Dermis microvascular lymphatic vessel endothelial cell (primary cell): ENCODE data around the gene TEX2. TPM values are rescaled to one million over a fixed set of nuclear protein-coding genes. Genes with fewer than 3 reads are reported as not detected.
"Not testable (repeated sequence)": the region's sequence is repeated elsewhere in the genome, so short reads cannot be mapped to it uniquely, and the experiment has no call there.

ENCODE experiments used
- DNase-seq, 2 donors: peaks; one replicate each; pipeline versions ENCODE4 v3.0.0 to v3.0.0-alpha.2; 2010; ENCODE audit warnings: low read depth in 2 of 2
- total RNA-seq: library from RNA; depleted of rRNA; stranded (reverse); fragments of >200 nt; gene quantifications from 2 replicates; pipeline ENCODE4 v1.2.1, GENCODE V29; 2014

TEX2 gene
- total RNA-seq, 1 donor from 2014 or later = 20.2 TPM

DNA sequence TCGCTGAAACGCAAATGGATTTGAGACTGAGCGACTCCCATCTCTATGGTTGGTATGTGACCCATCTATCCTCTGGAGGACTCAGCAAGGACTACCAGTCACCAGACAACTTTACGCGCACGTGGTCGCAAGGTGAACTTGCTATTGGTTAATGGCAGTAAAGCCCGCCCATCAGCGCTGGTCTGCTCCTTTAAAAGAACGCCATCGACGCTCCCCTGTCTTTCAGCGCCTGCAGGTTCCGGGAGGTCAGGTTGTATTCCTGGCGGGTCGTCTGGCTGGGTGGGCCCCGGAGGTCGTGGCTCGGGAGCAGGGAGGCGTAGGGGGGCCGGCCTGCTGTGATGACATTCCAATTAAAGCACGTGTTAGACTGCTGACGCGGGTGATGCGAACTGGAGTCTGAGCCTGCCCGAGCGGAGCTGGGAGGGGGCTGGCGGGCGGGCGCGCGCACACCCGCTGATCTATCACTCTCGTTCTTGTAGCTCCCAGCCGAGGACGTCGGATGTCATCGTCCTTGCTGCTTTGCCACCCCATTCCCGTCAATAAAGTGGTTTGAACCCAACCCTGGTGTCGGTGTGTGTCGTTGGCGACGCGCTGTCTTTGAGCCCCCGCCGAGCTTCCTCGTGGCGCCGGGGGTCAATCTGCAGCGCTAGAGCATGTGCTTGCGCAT lies 117.2 kb downstream of the TEX2 start:
- DNase-seq = peak; percentile 100

DNA sequence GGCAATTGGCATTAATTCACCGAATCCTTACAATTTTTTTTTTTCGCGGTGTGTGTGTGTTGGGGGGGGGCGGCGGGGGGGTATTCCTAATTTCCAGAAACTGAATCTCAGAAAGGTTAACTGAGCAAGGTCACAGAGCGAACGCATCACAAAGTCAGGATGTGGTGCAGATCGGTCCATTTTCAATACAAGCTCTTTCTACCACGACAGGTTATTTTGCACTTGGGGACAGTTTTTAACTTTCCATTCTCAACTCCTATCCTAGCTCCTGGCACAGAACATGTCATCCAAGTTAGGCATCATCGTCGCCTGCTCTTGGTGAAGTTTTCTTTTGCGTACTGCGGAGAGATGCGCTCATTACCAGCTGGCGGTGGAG lies 117.7 kb downstream of the TEX2 start:
- DNase-seq = no peak

DNA sequence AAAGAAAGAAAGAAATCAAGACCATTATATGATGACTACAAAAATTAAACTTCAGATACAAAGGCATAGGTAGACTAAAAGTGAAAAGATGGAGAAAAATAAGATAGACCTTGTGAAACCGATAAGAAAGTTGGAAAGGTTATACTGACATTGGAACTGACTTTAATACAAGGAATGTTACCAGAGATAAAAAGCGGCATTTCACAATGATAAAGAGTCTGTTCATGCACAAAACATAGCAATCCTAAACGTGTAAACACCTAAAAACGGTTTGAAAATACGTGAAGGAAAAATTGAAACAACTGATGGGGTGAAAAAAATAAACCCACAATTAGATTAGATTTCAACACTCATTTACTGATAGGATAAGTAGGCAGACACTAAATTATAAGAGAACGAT lies 123.5 kb downstream of the TEX2 start:
- DNase-seq = no peak

DNA sequence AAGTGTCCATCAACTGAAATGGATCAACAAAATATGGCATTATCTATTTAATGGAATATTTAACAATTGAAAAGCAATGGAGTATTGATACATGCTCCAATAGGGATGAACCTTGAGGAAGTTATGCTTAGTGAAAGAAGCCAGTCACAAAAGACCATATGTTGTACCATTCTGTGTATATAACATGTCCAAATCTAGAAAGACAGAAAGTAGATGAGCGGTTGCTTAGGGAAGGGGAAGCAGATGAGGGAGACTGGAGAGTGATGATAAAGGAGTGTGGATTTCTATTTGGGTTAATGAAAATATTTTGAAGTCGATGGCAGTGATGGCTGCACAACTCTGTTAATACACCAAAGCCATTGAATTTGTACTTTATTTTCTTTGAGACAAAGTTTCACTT lies 124.6 kb downstream of the TEX2 start:
- no peak for DNase-seq

DNA sequence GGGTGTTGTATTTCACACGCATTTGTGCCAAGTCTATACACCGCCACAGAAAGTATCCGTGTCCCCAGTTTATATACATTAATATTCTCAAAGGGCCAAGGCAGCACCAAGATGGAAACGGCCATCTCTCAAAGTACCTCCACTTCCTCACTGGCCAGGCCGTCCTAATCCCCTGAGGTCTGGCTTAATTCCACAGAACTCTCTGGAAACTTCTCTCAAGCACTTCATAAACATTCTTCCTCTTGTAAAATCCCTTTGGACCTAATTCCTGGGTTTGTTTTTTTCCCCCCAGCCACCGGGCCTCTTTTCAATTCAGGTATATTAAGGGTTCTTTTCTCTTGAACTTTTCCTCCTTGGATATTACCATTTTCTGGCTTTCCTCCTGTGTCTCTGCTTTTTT lies 128.1 kb downstream of the TEX2 start:
- DNase-seq = no peak

DNA sequence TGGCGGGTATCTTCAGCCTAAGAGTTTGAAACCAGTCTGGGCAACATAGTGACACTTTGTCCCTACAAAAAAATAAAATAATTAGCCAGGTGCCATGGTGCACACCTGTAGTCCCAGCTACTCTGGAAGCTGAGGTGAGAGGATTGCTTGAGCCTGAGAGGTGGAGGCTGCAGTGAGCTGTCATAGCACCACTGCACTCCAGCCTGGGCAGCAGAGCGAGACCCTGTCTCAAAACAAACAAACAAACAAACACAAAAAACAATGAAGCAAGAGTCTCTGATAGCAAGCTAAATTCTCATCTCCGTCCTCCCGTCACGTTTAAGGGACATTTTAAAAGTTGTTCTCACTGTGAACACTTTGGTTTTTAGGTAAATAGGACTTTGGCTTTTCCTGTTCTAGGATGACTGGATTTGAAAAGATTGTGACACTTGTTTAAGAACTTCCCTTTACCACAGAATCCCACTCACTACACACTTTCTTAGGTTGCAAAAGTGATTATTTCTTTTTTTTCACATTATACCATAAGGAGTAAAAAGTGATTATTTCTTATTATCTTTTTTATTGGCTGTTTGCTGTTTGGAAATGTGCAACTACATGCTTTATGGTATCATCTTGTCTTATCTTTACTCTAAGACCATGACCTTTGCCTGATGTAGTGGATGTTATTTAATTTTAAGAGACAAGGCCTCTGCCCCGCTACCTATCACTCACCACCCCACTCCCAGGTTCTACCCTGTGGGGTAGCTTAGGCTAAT lies 128.7 kb downstream of the TEX2 start:
- DNase-seq = no peak

DNA sequence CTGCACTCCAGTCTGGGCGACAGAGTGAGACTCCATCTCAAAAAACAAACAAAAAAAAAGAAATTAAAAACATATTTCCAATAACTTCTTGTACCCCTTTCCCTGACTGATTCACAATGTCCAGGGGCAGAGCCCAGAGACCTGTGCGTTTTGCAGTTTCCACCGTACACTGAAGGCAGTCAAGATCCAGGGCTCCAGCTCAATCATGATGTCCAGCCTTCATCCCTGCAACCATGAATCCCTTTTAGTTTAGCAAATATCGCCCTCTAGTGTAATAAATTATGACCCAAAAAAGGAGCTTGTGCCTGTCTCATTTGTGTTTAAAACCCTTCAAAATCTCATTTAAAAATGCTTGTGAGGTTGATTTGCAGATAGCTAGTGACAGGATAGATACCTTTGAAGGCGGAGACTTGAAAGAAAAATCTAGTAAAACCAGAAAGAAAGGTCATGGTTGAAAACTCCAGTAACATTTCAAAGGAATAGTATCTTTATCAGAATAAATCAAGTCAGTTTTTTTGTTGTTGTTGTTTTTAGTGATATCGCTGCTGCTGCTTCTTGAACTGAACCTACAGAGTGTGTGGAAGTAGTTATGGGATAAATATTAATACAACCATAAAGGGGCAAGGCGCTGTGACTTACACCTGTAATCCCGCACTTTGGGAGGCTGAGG lies 129.4 kb downstream of the TEX2 start:
- DNase-seq = peak; percentile 68 to 77

DNA sequence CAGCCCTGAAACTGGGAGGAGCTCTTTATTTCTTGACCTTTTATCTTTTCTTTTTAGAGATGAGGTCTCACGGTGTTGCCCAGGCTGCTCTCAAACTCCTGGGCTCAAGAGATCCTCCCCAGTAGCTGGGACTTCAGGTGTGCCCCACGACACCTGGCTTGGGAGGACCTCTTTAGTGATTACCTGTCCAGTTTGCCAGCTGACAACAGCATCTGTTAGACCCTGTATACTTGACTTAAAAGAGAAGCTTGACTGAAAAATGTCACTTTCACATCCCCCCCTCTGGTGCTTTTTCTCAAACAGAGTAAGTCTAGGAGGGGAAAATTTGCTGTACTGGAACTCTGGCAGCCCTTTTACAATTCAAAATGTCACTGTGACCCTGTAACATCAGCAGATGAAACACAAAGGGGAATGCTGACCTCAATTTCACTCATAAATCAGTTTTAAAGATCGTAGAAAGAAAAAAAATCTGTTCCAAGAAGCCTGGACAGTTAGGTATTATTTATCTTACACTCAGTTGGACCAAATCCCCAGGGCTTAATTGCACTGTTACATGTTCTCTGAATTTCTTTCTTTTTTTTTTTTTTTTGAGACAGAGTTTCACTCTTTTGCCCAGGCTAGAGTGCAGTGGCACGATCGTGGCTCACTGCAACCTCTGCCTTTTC lies 131.3 kb downstream of the TEX2 start:
- no peak for DNase-seq

DNA sequence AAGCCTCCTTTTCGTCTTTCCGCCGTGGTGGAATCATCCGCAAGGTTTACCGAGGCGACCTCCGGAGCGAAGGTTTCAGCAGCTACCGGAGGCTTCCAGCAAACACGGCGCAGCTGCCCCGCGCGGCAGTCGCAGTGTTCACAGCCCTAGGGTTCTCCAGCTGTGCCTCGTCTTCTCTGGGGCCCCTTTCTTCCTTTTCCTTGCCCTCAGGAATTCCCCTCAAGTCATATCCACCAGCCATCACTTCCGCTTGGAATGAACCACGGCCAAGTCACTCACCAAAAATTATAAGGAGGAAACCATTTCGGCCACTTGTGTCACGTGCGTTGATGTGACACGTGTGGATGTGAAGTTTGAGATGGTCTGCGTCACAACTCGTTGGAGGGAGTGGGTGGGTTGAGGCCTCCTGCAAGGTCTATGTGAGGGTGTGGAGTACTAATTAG lies 132.5 kb downstream of the TEX2 start:
- DNase-seq = peak in 1 of 2 donors; percentile 78

DNA sequence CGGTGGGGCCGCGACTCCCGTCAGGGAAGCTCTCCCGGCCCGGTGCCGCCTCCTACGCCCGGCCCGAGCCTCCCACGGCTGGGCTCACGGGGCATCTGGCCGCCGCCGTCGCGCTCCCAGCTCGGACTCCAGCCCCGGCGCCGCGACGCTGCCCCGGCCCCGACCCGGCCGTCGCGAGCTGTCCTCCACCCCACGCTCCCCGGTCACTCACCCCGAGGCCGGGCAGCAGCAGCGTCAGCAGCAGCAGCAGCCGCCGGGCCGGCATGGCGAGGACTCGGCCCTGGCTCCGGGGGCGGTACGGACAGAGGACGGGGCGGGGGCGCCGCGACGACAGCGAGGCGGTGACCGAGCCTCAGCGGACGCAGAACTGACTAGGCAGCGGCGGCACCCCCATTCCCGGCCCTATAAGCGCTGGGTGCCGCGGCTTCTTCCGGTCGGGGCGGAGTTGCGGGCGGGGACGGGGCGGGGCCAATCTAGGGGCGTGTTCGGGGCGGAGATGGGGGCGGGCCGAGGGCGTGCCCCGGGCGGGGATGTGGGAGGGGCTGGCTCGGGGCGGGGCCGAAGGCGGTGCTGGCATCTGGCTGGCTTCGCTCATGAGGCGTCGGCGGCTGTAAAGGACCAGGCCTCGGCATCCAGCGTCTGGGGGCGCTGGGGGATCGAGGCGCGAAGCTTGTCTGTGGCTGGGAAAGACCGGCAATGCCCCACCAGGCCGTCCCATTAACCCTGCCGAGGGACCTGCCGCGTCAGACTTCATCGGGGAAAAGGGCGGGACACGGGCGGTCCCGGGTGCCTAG lies 133.1 kb downstream of the TEX2 start, which contains the start of gene ERN1:
Gene ERN1 (minus strand): TSS at position 380 of the 794 bp plus-strand sequence. CDS start 115 bp downstream, at position 265.
- peak; percentile 78 to 96 for DNase-seq

DNA sequence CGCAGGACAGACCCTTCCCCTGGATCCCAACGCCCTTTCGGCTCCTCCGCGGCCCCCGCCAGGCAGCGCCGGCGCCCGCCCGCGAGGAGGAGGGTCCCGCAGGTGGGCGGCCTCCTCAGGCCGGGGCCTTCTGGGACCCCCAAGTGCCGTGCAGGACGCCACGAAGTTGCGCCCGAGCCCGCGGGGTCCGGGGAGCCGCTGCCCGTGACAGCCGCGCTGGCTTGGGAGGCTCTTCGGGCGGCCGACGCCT lies 133.6 kb downstream of the TEX2 start:
- no peak for DNase-seq

DNA sequence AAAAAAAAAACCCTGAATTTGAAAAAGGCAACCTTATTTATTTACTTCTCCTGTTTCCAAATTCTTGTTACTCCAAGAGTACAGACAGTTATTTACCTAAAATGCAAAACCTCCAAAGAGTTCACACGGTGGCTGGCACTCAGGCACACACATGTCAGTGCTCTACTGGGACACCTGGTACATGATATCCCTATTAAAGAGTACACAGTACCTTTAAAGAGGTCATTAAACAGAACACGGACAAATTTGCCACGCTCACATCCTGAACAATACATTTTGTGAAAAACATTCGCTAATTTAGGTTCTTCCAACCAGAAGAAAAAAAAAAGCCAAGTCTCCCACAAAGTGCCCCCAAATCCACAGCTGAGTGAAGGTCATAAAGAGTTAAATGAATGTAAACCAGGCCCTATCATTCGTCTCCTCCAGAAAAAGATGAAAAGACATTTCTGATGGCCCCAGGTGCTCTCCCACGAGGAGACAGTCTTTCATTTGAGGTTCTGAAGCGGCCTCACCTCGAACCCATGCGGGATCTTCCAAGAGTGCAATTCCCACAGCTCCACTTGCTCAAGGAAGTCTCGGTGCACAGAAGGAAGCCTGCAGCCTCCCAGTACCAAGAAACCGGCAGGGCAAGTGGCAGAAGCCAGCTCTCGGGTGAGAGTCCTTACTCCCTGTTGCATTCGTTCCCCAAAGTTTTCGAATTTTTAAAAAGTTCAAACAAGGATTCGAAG lies 134.1 kb downstream of the TEX2 start:
- DNase-seq = peak in 1 of 2 donors; percentile 44

DNA sequence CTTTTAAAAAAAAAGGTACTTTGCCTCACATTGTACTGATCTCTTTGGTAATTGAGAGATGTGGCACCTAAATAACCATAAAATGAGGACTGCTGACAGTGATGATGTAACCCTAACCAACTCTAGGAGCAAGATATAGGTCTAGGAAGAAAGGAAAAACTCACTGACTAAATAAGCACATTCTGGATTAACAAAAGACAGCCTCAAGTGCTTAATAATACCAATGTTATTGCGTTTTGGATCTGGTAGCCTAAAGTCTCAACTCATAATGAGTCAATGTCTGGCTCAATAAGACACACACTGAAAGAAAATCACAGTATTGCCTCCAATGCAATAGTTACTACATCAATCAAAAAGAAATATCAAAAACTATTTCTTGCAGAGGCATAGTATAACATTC lies 136.1 kb downstream of the TEX2 start:
- no peak for DNase-seq

DNA sequence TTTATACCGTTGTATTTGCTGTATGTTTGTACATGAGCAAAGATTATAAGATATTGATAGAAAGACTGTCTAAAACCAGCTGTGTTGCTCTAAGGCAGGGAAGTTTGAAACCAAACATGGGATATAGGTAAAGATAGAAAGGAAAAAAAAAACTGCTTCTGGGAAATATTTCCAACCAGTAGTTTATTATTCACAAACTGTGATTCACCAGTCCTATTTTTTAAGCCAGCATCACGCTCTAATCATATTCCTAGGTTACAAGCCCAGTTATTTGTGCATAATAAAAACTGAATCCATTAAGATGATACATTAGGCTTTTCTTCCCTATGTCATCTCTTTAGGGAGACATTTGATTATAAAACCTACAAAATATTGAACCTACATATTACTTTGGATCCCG lies 137.1 kb downstream of the TEX2 start:
- DNase-seq = no peak

DNA sequence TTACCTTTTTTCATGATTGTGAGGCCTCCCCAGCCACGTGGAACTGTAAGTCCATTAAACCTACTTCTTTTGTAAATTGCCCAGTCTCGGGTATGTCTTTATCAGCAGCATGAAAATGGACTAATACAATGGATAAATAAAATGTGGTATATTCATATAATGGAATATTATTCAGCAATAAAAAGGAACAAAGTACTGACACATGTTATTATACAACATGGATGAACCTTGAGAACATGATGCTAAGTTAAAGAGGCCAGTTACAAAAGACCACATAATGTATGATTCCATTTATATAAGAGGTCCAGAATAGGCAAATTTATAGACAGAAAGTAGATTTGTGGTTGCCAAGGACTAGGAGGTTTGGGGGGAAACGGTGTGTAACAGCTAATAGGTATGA lies 138.5 kb downstream of the TEX2 start:
- no peak for DNase-seq

DNA sequence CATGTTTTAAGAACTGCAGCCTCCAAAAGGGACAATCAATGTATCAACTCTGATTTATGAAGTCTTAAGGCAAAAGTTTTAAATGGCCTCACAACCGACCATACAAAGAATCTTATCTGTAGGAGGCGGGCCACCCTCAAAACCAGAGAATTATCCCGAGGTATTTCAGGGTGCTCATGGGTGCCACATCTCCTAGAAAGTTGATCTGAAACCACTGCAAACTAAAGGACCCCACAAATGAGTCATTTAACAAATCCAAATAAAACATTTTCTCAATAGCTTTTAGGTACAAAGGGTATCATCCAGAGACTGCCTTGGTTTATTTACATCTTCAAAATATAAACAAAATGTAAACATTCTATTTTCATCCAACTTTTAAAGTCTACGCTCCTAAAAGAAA lies 139.9 kb downstream of the TEX2 start:
- no peak for DNase-seq

DNA sequence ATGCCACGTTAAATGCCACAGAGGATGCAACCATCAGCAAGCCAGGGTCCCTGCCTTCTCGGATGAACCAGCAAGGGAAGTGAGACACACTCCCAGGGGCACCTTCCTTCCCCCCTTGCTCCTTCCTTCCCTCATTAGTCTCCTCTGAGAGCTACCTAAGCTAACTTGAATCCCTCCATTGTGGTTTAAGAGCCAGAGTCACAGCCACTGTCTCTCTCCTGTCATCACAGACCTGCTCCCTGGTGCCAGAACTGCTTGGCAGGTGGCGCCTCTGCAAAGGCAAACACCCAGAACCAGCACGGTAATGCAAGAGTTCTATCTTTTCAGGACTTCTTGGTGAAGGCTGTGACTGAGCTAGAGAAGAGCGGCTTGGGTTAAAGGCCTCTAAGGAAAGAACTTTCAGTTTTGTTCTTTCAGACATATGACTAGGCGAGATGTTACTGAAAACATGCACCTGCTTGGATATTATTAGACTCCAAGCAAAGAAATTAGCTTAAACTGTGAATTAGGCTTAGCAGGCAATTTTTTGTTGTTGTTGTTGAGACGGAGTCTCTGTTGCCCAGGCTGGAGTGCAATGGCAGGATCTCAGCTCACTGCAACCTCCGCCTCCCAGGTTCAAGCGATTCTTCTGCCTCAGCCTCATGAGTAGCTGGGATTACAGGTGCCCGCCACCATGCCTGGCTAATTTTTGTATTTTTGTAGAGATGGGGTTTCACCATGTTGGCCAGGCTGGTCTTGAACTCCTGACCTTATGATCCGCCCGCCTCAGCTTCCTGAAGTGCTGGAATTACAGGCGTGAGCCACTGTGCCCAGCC lies 141.9 kb downstream of the TEX2 start:
- not testable (repeated sequence) for DNase-seq

DNA sequence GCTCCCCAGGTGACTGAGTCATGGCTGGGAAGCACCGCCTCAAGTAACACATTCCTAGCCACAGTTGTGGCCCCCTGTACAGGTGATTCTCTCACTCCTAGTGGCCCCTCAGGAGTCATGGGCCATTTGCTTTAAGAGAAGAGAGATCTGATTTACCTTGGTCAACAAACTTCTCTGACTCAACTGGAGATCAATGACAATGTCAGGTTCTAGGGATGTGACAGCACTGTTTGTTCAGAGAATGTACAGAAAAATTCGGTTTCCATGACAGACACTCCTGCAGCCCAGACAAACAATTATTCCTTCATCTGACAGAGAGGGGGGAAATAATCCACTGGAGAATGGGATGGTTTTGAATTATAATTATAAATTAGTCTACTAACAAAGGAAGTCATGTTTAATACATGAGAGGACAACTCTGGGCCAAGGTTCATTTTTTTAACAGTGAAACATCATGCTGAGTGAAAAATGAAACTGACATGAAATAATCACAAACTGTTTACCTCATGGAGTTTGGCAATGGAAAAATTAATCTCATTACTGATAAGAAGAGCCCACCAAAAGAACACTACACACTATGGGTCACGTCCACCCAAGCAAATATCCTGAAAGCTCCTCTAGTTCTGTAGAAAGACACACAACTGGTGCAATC lies 142.8 kb downstream of the TEX2 start:
- no peak for DNase-seq
